Measurements from ENCODE around the gene PTS. TPM values are rescaled to one million over a fixed set of nuclear protein-coding genes. Genes with fewer than 3 reads are reported as not detected.
A peak's percentile ranks its signal among the peaks of the same experiment; 100 is the strongest.

Gene PTS
- total RNA-seq, 3 donors from 2014 or later, result 21.8 to 40.4 (median 38.7) TPM

GRCh38 chr11:112231952-112232351 lies 5.7 kb downstream of the PTS start:
- DNase-seq (ENCODE audit: low spot score in 2 of 2), result no peak
- Histone ChIP-seq H3K9me3 (no peaks in the 10 kb centered on the region), H3K36me3 (no peaks in the 10 kb centered on the region), H3K4me1 (peaks cover 0 to 7% of the 10 kb centered on the region in 2 donors), H3K27ac (no peak overlapping the region), H3K27me3 (no peaks in the 10 kb centered on the region), H3K4me3 (no peak overlapping the region)
- intact Hi-C loops (cut with DNase I; ENCODE audit: low total_unique reads), result no loop called here
- TF ChIP-seq POLR2AphosphoS5 (IDR thresholded peaks at IDR 0.05), result no peak
- TF ChIP-seq CTCF (IDR thresholded peaks at IDR 0.05), result no peak
- TF ChIP-seq POLR2A (IDR thresholded peaks at IDR 0.05), result no peak

DNA sequence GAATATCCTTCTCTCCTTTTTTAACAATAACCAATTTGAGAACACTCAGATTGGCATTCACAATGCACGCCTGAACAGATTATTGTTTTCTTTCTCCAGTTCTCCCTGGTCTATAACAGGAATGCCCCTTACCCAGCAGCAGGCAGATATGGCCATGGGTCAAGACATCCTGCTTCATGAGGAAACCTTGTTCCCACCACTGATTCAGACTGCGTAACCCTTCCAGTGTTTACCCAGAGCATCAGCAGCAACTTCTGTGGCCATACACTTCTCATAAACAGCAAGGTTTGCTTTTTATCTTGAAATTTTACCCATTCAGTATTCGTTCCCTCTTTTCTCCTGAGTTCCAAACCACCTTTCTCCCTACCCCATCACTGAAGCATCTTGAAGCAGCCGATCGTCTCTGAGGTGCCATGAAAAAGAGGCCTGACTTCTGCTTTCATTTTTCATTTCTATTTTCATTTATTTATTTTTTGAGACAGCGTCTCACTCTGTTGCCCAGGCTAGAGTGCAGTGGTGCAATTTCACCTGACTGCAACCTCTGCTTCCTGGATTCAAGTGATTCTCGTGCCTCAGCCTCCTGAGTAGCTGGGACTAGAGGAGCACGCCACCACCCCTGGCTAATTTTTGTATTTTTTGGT lies 9.6 kb downstream of the PTS start:
- Histone ChIP-seq H3K27ac (no peak overlapping the region), H3K4me3 (no peak overlapping the region), H3K36me3 (no peaks in the 10 kb centered on the region), H3K27me3 (no peaks in the 10 kb centered on the region), H3K9me3 (no peaks in the 10 kb centered on the region), H3K4me1 (no peaks in the 10 kb centered on the region)
- DNase-seq (ENCODE audit: low spot score in 2 of 2), result no peak
- TF ChIP-seq POLR2AphosphoS5 (IDR thresholded peaks at IDR 0.05) (no peak), POLR2A (IDR thresholded peaks at IDR 0.05) (no peak), CTCF (IDR thresholded peaks at IDR 0.05) (no peak)
- intact Hi-C loops (cut with DNase I; ENCODE audit: low total_unique reads), result no loop called here

- DNase-seq (ENCODE audit: low spot score in 2 of 2), result no peak
- TF ChIP-seq POLR2AphosphoS5 (IDR thresholded peaks at IDR 0.05), result no peak
- TF ChIP-seq POLR2A (IDR thresholded peaks at IDR 0.05), result no peak
- no peak for TF ChIP-seq CTCF (IDR thresholded peaks at IDR 0.05)
Observed at GRCh38 chr11:112237451-112237850, 11.2 kb downstream of the PTS start.

GRCh38 chr11:112238041-112238440 lies 11.8 kb downstream of the PTS start:
- Histone ChIP-seq H3K4me3 (no peak overlapping the region), H3K36me3 (no peaks in the 10 kb centered on the region), H3K27ac (no peak overlapping the region), H3K9me3 (no peaks in the 10 kb centered on the region), H3K4me1 (peaks cover 0 to 6% of the 10 kb centered on the region in 2 donors), H3K27me3 (no peaks in the 10 kb centered on the region)
- DNase-seq (ENCODE audit: low spot score in 2 of 2), result no peak
- intact Hi-C loops (cut with DNase I; ENCODE audit: low total_unique reads), result no loop called here
- TF ChIP-seq POLR2A (IDR thresholded peaks at IDR 0.05) (no peak), POLR2AphosphoS5 (IDR thresholded peaks at IDR 0.05) (no peak), CTCF (IDR thresholded peaks at IDR 0.05) (no peak)

More at GRCh38 chr11:112237451-112237850, 11.2 kb downstream of the PTS start:
- Histone ChIP-seq H3K36me3 (no peaks in the 10 kb centered on the region), H3K9me3 (no peaks in the 10 kb centered on the region), H3K4me3 (no peak overlapping the region), H3K4me1 (peaks cover 0 to 6% of the 10 kb centered on the region in 2 donors), H3K27me3 (no peaks in the 10 kb centered on the region), H3K27ac (no peak overlapping the region)
- intact Hi-C loops (cut with DNase I; ENCODE audit: low total_unique reads), result no loop called here

DNA sequence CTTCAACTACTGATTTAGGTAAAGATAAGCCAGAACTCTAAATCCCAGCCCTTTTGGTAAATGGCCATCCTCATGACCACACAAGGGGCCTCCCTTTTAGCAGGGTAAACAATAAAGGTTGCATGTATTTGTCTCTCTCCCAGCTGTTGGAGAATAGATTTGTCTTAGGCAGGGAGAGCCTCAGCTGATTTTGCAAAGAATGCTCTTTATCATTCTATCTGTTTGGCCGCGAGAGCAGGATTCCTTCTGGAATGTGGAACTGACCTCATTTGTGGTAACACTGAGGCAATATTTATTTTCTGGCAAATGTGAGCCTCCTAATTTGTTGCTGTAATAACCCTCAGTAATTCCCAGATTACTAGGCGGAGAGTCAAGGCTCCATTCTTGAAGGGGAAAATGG lies 15.3 kb downstream of the PTS start:
- Histone ChIP-seq H3K4me1 (peaks cover 0 to 6% of the 10 kb centered on the region in 2 donors), H3K27ac (peak overlapping the region; percentile 62 to 66), H3K27me3 (no peaks in the 10 kb centered on the region), H3K4me3 (no peak overlapping the region), H3K36me3 (no peaks in the 10 kb centered on the region), H3K9me3 (no peaks in the 10 kb centered on the region)
- TF ChIP-seq POLR2AphosphoS5 (IDR thresholded peaks at IDR 0.05), result peak in 1 of 3 donors; percentile 29
- no peak for TF ChIP-seq POLR2A (IDR thresholded peaks at IDR 0.05)
- DNase-seq (ENCODE audit: low spot score in 2 of 2), result no peak
- intact Hi-C loops (cut with DNase I; ENCODE audit: low total_unique reads), result no loop called here
